ENCODE measurements around the gene KIF26A. TPM values are rescaled to one million over a fixed set of nuclear protein-coding genes. Genes with fewer than 3 reads are reported as not detected.

Gene KIF26A
- total RNA-seq, 1 donor from 2014 or later, result 4.4 TPM

GRCh38 chr14:104096318-104096717 lies 42.1 kb upstream of the KIF26A start:
- intact Hi-C loops (cut with DNase I), result no loop called here
- DNase-seq (no peak), ATAC-seq (no peak)
- H3K27ac ChIP-seq, result no peak overlapping the region
- H3K4me3 ChIP-seq, result no peak overlapping the region
- H3K27me3 ChIP-seq (ENCODE audit: low read depth), result peaks cover 21% of the 10 kb centered on the region
- no peak for TF ChIP-seq CTCF (IDR thresholded peaks at IDR 0.05)
- H3K36me3 ChIP-seq, result no peaks in the 10 kb centered on the region
- H3K9me3 ChIP-seq, result no peaks in the 10 kb centered on the region
- peaks cover 10% of the 10 kb centered on the region for H3K4me1 ChIP-seq

GRCh38 chr14:104096751-104097700 lies 41.4 kb upstream of the KIF26A start:
- H3K27ac ChIP-seq, result no peak overlapping the region
- no peaks in the 10 kb centered on the region for H3K9me3 ChIP-seq
- no peaks in the 10 kb centered on the region for H3K36me3 ChIP-seq
- H3K27me3 ChIP-seq (ENCODE audit: low read depth), result peaks cover 20% of the 10 kb centered on the region
- ATAC-seq (no peak), DNase-seq (peak; percentile 28)
- TF ChIP-seq CTCF (IDR thresholded peaks at IDR 0.05), result no peak
- intact Hi-C loops (cut with DNase I), result no loop called here
- H3K4me3 ChIP-seq, result no peak overlapping the region
- H3K4me1 ChIP-seq, result peaks cover 10% of the 10 kb centered on the region

GRCh38 chr14:104098272-104099095 lies 39.9 kb upstream of the KIF26A start:
- H3K36me3 ChIP-seq, result no peaks in the 10 kb centered on the region
- TF ChIP-seq CTCF (IDR thresholded peaks at IDR 0.05), result no peak
- DNase-seq (peak; percentile 32), ATAC-seq (no peak)
- no peak overlapping the region for H3K4me3 ChIP-seq
- intact Hi-C loops (cut with DNase I), result no loop called here
- peaks cover 11% of the 10 kb centered on the region for H3K4me1 ChIP-seq
- no peak overlapping the region for H3K27ac ChIP-seq
- peaks cover 15% of the 10 kb centered on the region for H3K27me3 ChIP-seq (ENCODE audit: low read depth)
- no peaks in the 10 kb centered on the region for H3K9me3 ChIP-seq

- no peak for TF ChIP-seq CTCF (IDR thresholded peaks at IDR 0.05)
- H3K27me3 ChIP-seq (ENCODE audit: low read depth), result peaks cover 14% of the 10 kb centered on the region
- ATAC-seq, result no peak
These were observed 39.0 kb upstream of the KIF26A start for GRCh38 chr14:104099096-104100041.

More at GRCh38 chr14:104099096-104100041, 39.0 kb upstream of the KIF26A start:
- no peaks in the 10 kb centered on the region for H3K9me3 ChIP-seq
- H3K4me1 ChIP-seq, result peaks cover 18% of the 10 kb centered on the region
- H3K27ac ChIP-seq, result no peak overlapping the region
- H3K4me3 ChIP-seq, result no peak overlapping the region
- intact Hi-C loops (cut with DNase I), result no loop called here
- peak; percentile 45 for DNase-seq
- no peaks in the 10 kb centered on the region for H3K36me3 ChIP-seq

Data from lower lobe of right lung (tissue), 2 donors.